Activated CD8-positive, alpha-beta memory T cell treated with anti-CD3 and anti-CD28 coated beads, Interleukin-2, amount 50 U/mL, for 1 hour (primary cell): Measurements from ENCODE around the gene FBXO34.
"Not testable (repeated sequence)": the region's sequence is repeated elsewhere in the genome, so short reads cannot be mapped to it uniquely, and the experiment has no call there.

Source experiments
- DNase-seq: peaks from one replicate; pipeline ENCODE4 v3.0.0-alpha.2; 2020; ENCODE audit errors: extremely low read depth

FBXO34 gene

GRCh38 chr14:55348766-55349453 lies 77.7 kb downstream of the FBXO34 start:
- DNase-seq = no peak

GRCh38 chr14:55349565-55349964 lies 78.3 kb downstream of the FBXO34 start:
- no peak for DNase-seq

GRCh38 chr14:55350461-55350860 lies 79.2 kb downstream of the FBXO34 start:
- no peak for DNase-seq

- DNase-seq = no peak
Observed at GRCh38 chr14:55351111-55351510, 79.9 kb downstream of the FBXO34 start.

GRCh38 chr14:55352201-55352600 lies 81.0 kb downstream of the FBXO34 start:
- DNase-seq = no peak

- no peak for DNase-seq
Observed at GRCh38 chr14:55353686-55354467, 82.7 kb downstream of the FBXO34 start.

- DNase-seq = peak; percentile 20
Observed at GRCh38 chr14:55354500-55354899, 83.3 kb downstream of the FBXO34 start.

- no peak for DNase-seq
Observed at GRCh38 chr14:55355922-55356321, 84.7 kb downstream of the FBXO34 start.

- DNase-seq = no peak
Observed at GRCh38 chr14:55356913-55357312, 85.7 kb downstream of the FBXO34 start.

- DNase-seq = no peak
Observed at GRCh38 chr14:55359307-55359706, 88.1 kb downstream of the FBXO34 start.

GRCh38 chr14:55361190-55361589 lies 90.0 kb downstream of the FBXO34 start:
- DNase-seq = no peak

GRCh38 chr14:55366271-55366670 lies 95.0 kb downstream of the FBXO34 start:
- no peak for DNase-seq

- DNase-seq = no peak
Observed at GRCh38 chr14:55370883-55371455, 99.7 kb downstream of the FBXO34 start.

- DNase-seq = no peak
Observed at GRCh38 chr14:55372423-55372822, 101.2 kb downstream of the FBXO34 start.

- DNase-seq = no peak
Observed at GRCh38 chr14:55372825-55373224, 101.6 kb downstream of the FBXO34 start.

GRCh38 chr14:55373784-55374705 lies 102.8 kb downstream of the FBXO34 start:
- DNase-seq = peak; percentile 11

GRCh38 chr14:55374771-55375170 lies 103.5 kb downstream of the FBXO34 start:
- DNase-seq = no peak

- no peak for DNase-seq
Observed at GRCh38 chr14:55377236-55377635, 106.0 kb downstream of the FBXO34 start.

- DNase-seq = no peak
Observed at GRCh38 chr14:55381040-55381439, 109.8 kb downstream of the FBXO34 start.

- no peak for DNase-seq
Observed at GRCh38 chr14:55381561-55381960, 110.3 kb downstream of the FBXO34 start.

- no peak for DNase-seq
Observed at GRCh38 chr14:55382483-55382882, 111.3 kb downstream of the FBXO34 start.

GRCh38 chr14:55383056-55383466 lies 111.8 kb downstream of the FBXO34 start:
- DNase-seq = not testable (repeated sequence)
